Left kidney (tissue), 2 donors: ENCODE results near the gene RIPPLY1. TPM values are rescaled to one million over a fixed set of nuclear protein-coding genes. Genes with fewer than 3 reads are reported as not detected.
A peak's percentile ranks its signal among the peaks of the same experiment; 100 is the strongest.
"Not testable (repeated sequence)": the region's sequence is repeated elsewhere in the genome, so short reads cannot be mapped to it uniquely, and the experiment has no call there.

ENCODE experiments used
- DNase-seq: peaks from one replicate; pipeline ENCODE4 v3.0.0-alpha.2; 2013
- polyA plus RNA-seq: library from polyadenylated mRNA; unstranded; fragments of 120-200 nt; gene quantifications from one replicate; pipeline ENCODE4 v1.2.1, GENCODE V29; 2013; ENCODE audit not compliant: insufficient read length

The RIPPLY1 gene
- polyA plus RNA-seq, 1 donor, result 2.8 TPM

GRCh38 chrX:106917830-106918500 lies 14.8 kb upstream of the RIPPLY1 start:
- DNase-seq, result no peak

GRCh38 chrX:106912864-106913263 lies 9.7 kb upstream of the RIPPLY1 start:
- DNase-seq, result no peak

- peak; percentile 53 for DNase-seq
Measured at GRCh38 chrX:106906361-106906760, 3.2 kb upstream of the RIPPLY1 start.

GRCh38 chrX:106905064-106905708 lies 2.0 kb upstream of the RIPPLY1 start:
- DNase-seq, result no peak

GRCh38 chrX:106903856-106904528 lies 851 bp upstream of the RIPPLY1 start:
- no peak for DNase-seq

- no peak for DNase-seq
Measured at GRCh38 chrX:106902684-106903083, 457 bp downstream of the RIPPLY1 start.

- DNase-seq, result no peak
Measured at GRCh38 chrX:106901781-106902219, 1.3 kb downstream of the RIPPLY1 start.

- DNase-seq, result no peak
Measured at GRCh38 chrX:106901341-106901740, 1.8 kb downstream of the RIPPLY1 start.

- DNase-seq, result no peak
Measured at GRCh38 chrX:106899841-106900240, 3.3 kb downstream of the RIPPLY1 start.

- DNase-seq, result no peak
Measured at GRCh38 chrX:106899276-106899675, 3.9 kb downstream of the RIPPLY1 start.

GRCh38 chrX:106898462-106898861 lies 4.7 kb downstream of the RIPPLY1 start:
- peak; percentile 38 for DNase-seq

GRCh38 chrX:106897259-106897658 lies 5.9 kb downstream of the RIPPLY1 start:
- no peak for DNase-seq

GRCh38 chrX:106894978-106895452 lies 8.1 kb downstream of the RIPPLY1 start:
- DNase-seq, result no peak

GRCh38 chrX:106894392-106894909 lies 8.7 kb downstream of the RIPPLY1 start:
- peak; percentile 57 for DNase-seq

- DNase-seq, result no peak
Measured at GRCh38 chrX:106891762-106892460, 11.2 kb downstream of the RIPPLY1 start.

- DNase-seq, result no peak
Measured at GRCh38 chrX:106889468-106889867, 13.7 kb downstream of the RIPPLY1 start.

GRCh38 chrX:106875151-106875550 lies 28.0 kb downstream of the RIPPLY1 start:
- DNase-seq, result no peak

- no peak for DNase-seq
Measured at GRCh38 chrX:106874075-106874474, 29.1 kb downstream of the RIPPLY1 start.

GRCh38 chrX:106872796-106873195 lies 30.3 kb downstream of the RIPPLY1 start:
- DNase-seq, result not testable (repeated sequence)

GRCh38 chrX:106863697-106864096 lies 39.4 kb downstream of the RIPPLY1 start:
- DNase-seq, result no peak

- peak; percentile 2 for DNase-seq
Measured at GRCh38 chrX:106862972-106863688, 40.0 kb downstream of the RIPPLY1 start.
